Vagina (tissue), 2 donors: ENCODE measurements around the gene LPP. TPM values are rescaled to one million over a fixed set of nuclear protein-coding genes. Genes with fewer than 3 reads are reported as not detected.
A peak's percentile ranks its signal among the peaks of the same experiment; 100 is the strongest.

Experiments
- DNase-seq, 2 donors: peaks; one replicate each; pipeline ENCODE4 v3.0.0-alpha.2; 2017; ENCODE audit errors: extremely low spot score in 2 of 2
- H3K27ac ChIP-seq: fragments of 200-600 bp; sonication (generic); one replicate; pipeline ENCODE4 v1.5.1; 2019
- H3K27me3 ChIP-seq: fragments of 200-600 bp; sonication (generic); one replicate; pipeline ENCODE4 v1.5.1; 2019
- H3K36me3 ChIP-seq, 2 donors: fragments of 200-600 bp; sonication (generic); one replicate each; pipeline ENCODE4 v1.5.1; 2017 to 2019
- H3K4me1 ChIP-seq: fragments of 200-600 bp; sonication (generic); one replicate; pipeline ENCODE4 v1.5.1; 2019
- H3K4me3 ChIP-seq, 2 donors: fragments of 200-600 bp; sonication (generic); 1 replicate in 1 of 2; 2 replicates in 1 of 2; pipeline ENCODE4 v1.5.1; 2016 to 2019
- H3K9me3 ChIP-seq: fragments of 200-600 bp; sonication (generic); one replicate; pipeline ENCODE4 v1.5.1; 2019
- CTCF ChIP-seq, 3 experiments: fragments of 450-650 bp in 2 of 3; fragments of 200-600 bp in 1 of 3; sonication (generic) in 1 of 3; IDR thresholded peaks; one replicate each; pipeline ENCODE4 v1.5.1; 2017 to 2019; ENCODE audit warnings: antibody characterized with exemption in 3 of 3, mild to moderate bottlenecking in 2 of 3, moderate library complexity in 2 of 3
- POLR2A ChIP-seq, 2 donors: fragments of 450-650 bp; IDR thresholded peaks; one replicate each; pipeline ENCODE4 v1.6.1; 2017; ENCODE audit warnings: antibody characterized with exemption in 2 of 2, mild to moderate bottlenecking in 2 of 2, moderate library complexity in 2 of 2
- POLR2AphosphoS5 ChIP-seq, 2 donors: sonication (generic); formaldehyde crosslinking; IDR thresholded peaks; one replicate each; pipeline ENCODE4 v1.9.0; 2017; ENCODE audit warnings: antibody characterized with exemption in 2 of 2, mild to moderate bottlenecking in 2 of 2, low read depth in 1 of 2; ENCODE audit not compliant: insufficient read depth in 1 of 2
- intact Hi-C: fragments of 100-400 bp; cut with DNase I; formaldehyde crosslinking; loops from one replicate; pipeline ENCODE4 v1.15.1; 2023
- total RNA-seq: library from RNA; depleted of rRNA; stranded (reverse); fragments of >200 nt; gene quantifications from one replicate; pipeline ENCODE4 v1.2.3, GENCODE V29; 2016

The LPP gene
- total RNA-seq, 1 donor from 2014 or later = 248 TPM

- H3K4me3 ChIP-seq = no peak overlapping the region
- peak overlapping the region; percentile 6 for H3K27ac ChIP-seq
- peaks cover 23% of the 10 kb centered on the region for H3K4me1 ChIP-seq
- intact Hi-C loops = no loop called here
- H3K27me3 ChIP-seq = no peaks in the 10 kb centered on the region
- TF ChIP-seq POLR2AphosphoS5 (IDR thresholded peaks at IDR 0.05; ENCODE audit: insufficient read depth in 1 of 2, low read depth in 1 of 2) = peak in 1 of 2 donors; percentile 38
- TF ChIP-seq CTCF (IDR thresholded peaks at IDR 0.05) = no peak
- no peak for TF ChIP-seq POLR2A (IDR thresholded peaks at IDR 0.05)
- no peaks in the 10 kb centered on the region for H3K9me3 ChIP-seq
- H3K36me3 ChIP-seq = no peaks in the 10 kb centered on the region
- no peak for DNase-seq
These were observed 679.2 kb downstream of the LPP start for GRCh38 chr3:188832961-188833721.

- Histone ChIP-seq H3K4me1 (peaks cover 23% of the 10 kb centered on the region), H3K27me3 (no peaks in the 10 kb centered on the region), H3K4me3 (no peak overlapping the region), H3K36me3 (no peaks in the 10 kb centered on the region), H3K27ac (no peak overlapping the region), H3K9me3 (no peaks in the 10 kb centered on the region)
- TF ChIP-seq POLR2A (IDR thresholded peaks at IDR 0.05) = no peak
- TF ChIP-seq CTCF (IDR thresholded peaks at IDR 0.05) = no peak
- no peak for TF ChIP-seq POLR2AphosphoS5 (IDR thresholded peaks at IDR 0.05; ENCODE audit: insufficient read depth in 1 of 2, low read depth in 1 of 2)
- intact Hi-C loops = no loop called here
- no peak for DNase-seq
These were observed 680.4 kb downstream of the LPP start for GRCh38 chr3:188834349-188834748.

GRCh38 chr3:188839187-188839695, 685.3 kb downstream of the LPP start:
- H3K4me3 ChIP-seq = no peak overlapping the region
- no peaks in the 10 kb centered on the region for H3K9me3 ChIP-seq
- DNase-seq = no peak
- no peaks in the 10 kb centered on the region for H3K27me3 ChIP-seq
- no peak overlapping the region for H3K27ac ChIP-seq
- intact Hi-C loops = no loop called here
- TF ChIP-seq POLR2AphosphoS5 (IDR thresholded peaks at IDR 0.05; ENCODE audit: insufficient read depth in 1 of 2, low read depth in 1 of 2) (no peak), POLR2A (IDR thresholded peaks at IDR 0.05) (no peak), CTCF (IDR thresholded peaks at IDR 0.05) (no peak)
- H3K36me3 ChIP-seq = no peaks in the 10 kb centered on the region
- peaks cover 6% of the 10 kb centered on the region for H3K4me1 ChIP-seq

GRCh38 chr3:188840290-188840689, 686.3 kb downstream of the LPP start:
- no peak for TF ChIP-seq POLR2AphosphoS5 (IDR thresholded peaks at IDR 0.05; ENCODE audit: insufficient read depth in 1 of 2, low read depth in 1 of 2)
- no peak for TF ChIP-seq CTCF (IDR thresholded peaks at IDR 0.05)
- no peak for TF ChIP-seq POLR2A (IDR thresholded peaks at IDR 0.05)
- Histone ChIP-seq H3K4me1 (no peaks in the 10 kb centered on the region), H3K9me3 (no peaks in the 10 kb centered on the region), H3K4me3 (no peak overlapping the region), H3K27me3 (no peaks in the 10 kb centered on the region), H3K27ac (no peak overlapping the region), H3K36me3 (no peaks in the 10 kb centered on the region)
- intact Hi-C loops = no loop called here
- no peak for DNase-seq

GRCh38 chr3:188841906-188842305, 687.9 kb downstream of the LPP start:
- DNase-seq = no peak
- Histone ChIP-seq H3K27me3 (no peaks in the 10 kb centered on the region), H3K4me1 (no peaks in the 10 kb centered on the region), H3K36me3 (no peaks in the 10 kb centered on the region), H3K27ac (no peak overlapping the region), H3K9me3 (no peaks in the 10 kb centered on the region), H3K4me3 (no peak overlapping the region)
- no peak for TF ChIP-seq POLR2A (IDR thresholded peaks at IDR 0.05)
- TF ChIP-seq POLR2AphosphoS5 (IDR thresholded peaks at IDR 0.05; ENCODE audit: insufficient read depth in 1 of 2, low read depth in 1 of 2) = no peak
- TF ChIP-seq CTCF (IDR thresholded peaks at IDR 0.05) = no peak
- intact Hi-C loops = no loop called here
